GM18861 (cell line): ENCODE results near the gene KIF21B.

Experiments used
- ATAC-seq: cut with Tn5 transposase; IDR thresholded peaks from one replicate; pipeline ENCODE4 v1.9.1; 2021; ENCODE audit not compliant: unreplicated experiment

KIF21B gene

GRCh38 chr1:200998323-200998722 lies 25.2 kb downstream of the KIF21B start:
- no peak for ATAC-seq

- no peak for ATAC-seq
These were observed 31.0 kb downstream of the KIF21B start for GRCh38 chr1:200992382-200993048.

- ATAC-seq, result no peak
These were observed 32.4 kb downstream of the KIF21B start for GRCh38 chr1:200991097-200991614.

GRCh38 chr1:200990114-200990513 lies 33.4 kb downstream of the KIF21B start:
- ATAC-seq, result no peak

GRCh38 chr1:200989337-200989736 lies 34.2 kb downstream of the KIF21B start:
- no peak for ATAC-seq

GRCh38 chr1:200988693-200989092 lies 34.8 kb downstream of the KIF21B start:
- no peak for ATAC-seq

GRCh38 chr1:200985481-200985880 lies 38.0 kb downstream of the KIF21B start:
- ATAC-seq, result no peak

GRCh38 chr1:200983035-200983561 lies 40.4 kb downstream of the KIF21B start:
- no peak for ATAC-seq

GRCh38 chr1:200982071-200982945 lies 41.2 kb downstream of the KIF21B start:
- ATAC-seq, result no peak

GRCh38 chr1:200981278-200981677 lies 42.2 kb downstream of the KIF21B start:
- ATAC-seq, result no peak

GRCh38 chr1:200980873-200981272 lies 42.6 kb downstream of the KIF21B start:
- no peak for ATAC-seq

GRCh38 chr1:200980452-200980772 lies 43.1 kb downstream of the KIF21B start:
- no peak for ATAC-seq

- ATAC-seq, result no peak
These were observed 43.7 kb downstream of the KIF21B start for GRCh38 chr1:200979574-200980451.

- no peak for ATAC-seq
These were observed 46.3 kb downstream of the KIF21B start for GRCh38 chr1:200977071-200977754.

GRCh38 chr1:200976634-200977033 lies 46.9 kb downstream of the KIF21B start:
- no peak for ATAC-seq

GRCh38 chr1:200975458-200975857 lies 48.1 kb downstream of the KIF21B start:
- ATAC-seq, result no peak

- no peak for ATAC-seq
These were observed 48.8 kb downstream of the KIF21B start for GRCh38 chr1:200974711-200975110.

- ATAC-seq, result no peak
These were observed 49.4 kb downstream of the KIF21B start for GRCh38 chr1:200973937-200974657.

- ATAC-seq, result no peak
These were observed 50.4 kb downstream of the KIF21B start for GRCh38 chr1:200972985-200973742.
